ENCODE data around the gene ADCY10. TPM values are rescaled to one million over a fixed set of nuclear protein-coding genes. Genes with fewer than 3 reads are reported as not detected.

The ADCY10 gene
- polyA plus RNA-seq, 4 donors = 0.24 to 0.66 (median 0.46) TPM

GRCh38 chr1:167927046-167927754, 13.3 kb upstream of the ADCY10 start:
- DNase-seq (ENCODE audit: low read depth in 4 of 4, low spot score in 3 of 4) = no peak

GRCh38 chr1:167926486-167926997, 12.6 kb upstream of the ADCY10 start:
- no peak for DNase-seq (ENCODE audit: low read depth in 4 of 4, low spot score in 3 of 4)

- no peak for DNase-seq (ENCODE audit: low read depth in 4 of 4, low spot score in 3 of 4)
These were observed 10.8 kb upstream of the ADCY10 start for GRCh38 chr1:167924543-167925231.

GRCh38 chr1:167924102-167924501, 10.2 kb upstream of the ADCY10 start:
- DNase-seq (ENCODE audit: low read depth in 4 of 4, low spot score in 3 of 4) = no peak

- no peak for DNase-seq (ENCODE audit: low read depth in 4 of 4, low spot score in 3 of 4)
These were observed 9.6 kb upstream of the ADCY10 start for GRCh38 chr1:167923324-167924056.

- no peak for DNase-seq (ENCODE audit: low read depth in 4 of 4, low spot score in 3 of 4)
These were observed 8.7 kb upstream of the ADCY10 start for GRCh38 chr1:167922611-167923074.

GRCh38 chr1:167922023-167922422, 8.1 kb upstream of the ADCY10 start:
- no peak for DNase-seq (ENCODE audit: low read depth in 4 of 4, low spot score in 3 of 4)

- DNase-seq (ENCODE audit: low read depth in 4 of 4, low spot score in 3 of 4) = no peak
These were observed 3.0 kb upstream of the ADCY10 start for GRCh38 chr1:167916766-167917511.

- DNase-seq (ENCODE audit: low read depth in 4 of 4, low spot score in 3 of 4) = no peak
These were observed 1.6 kb upstream of the ADCY10 start for GRCh38 chr1:167915569-167915968.

GRCh38 chr1:167912294-167912693, 1.6 kb downstream of the ADCY10 start:
- no peak for DNase-seq (ENCODE audit: low read depth in 4 of 4, low spot score in 3 of 4)

- DNase-seq (ENCODE audit: low read depth in 4 of 4, low spot score in 3 of 4) = no peak
These were observed 2.5 kb downstream of the ADCY10 start for GRCh38 chr1:167911413-167911812.

GRCh38 chr1:167910530-167910929, 3.4 kb downstream of the ADCY10 start:
- DNase-seq (ENCODE audit: low read depth in 4 of 4, low spot score in 3 of 4) = no peak

- DNase-seq (ENCODE audit: low read depth in 4 of 4, low spot score in 3 of 4) = no peak
These were observed 4.2 kb downstream of the ADCY10 start for GRCh38 chr1:167909691-167910180.

GRCh38 chr1:167905671-167906070, 8.3 kb downstream of the ADCY10 start:
- DNase-seq (ENCODE audit: low read depth in 4 of 4, low spot score in 3 of 4) = no peak

GRCh38 chr1:167905182-167905581, 8.8 kb downstream of the ADCY10 start:
- DNase-seq (ENCODE audit: low read depth in 4 of 4, low spot score in 3 of 4) = no peak

GRCh38 chr1:167904652-167905130, 9.2 kb downstream of the ADCY10 start:
- no peak for DNase-seq (ENCODE audit: low read depth in 4 of 4, low spot score in 3 of 4)

GRCh38 chr1:167900907-167901306, 13.0 kb downstream of the ADCY10 start:
- no peak for DNase-seq (ENCODE audit: low read depth in 4 of 4, low spot score in 3 of 4)

- no peak for DNase-seq (ENCODE audit: low read depth in 4 of 4, low spot score in 3 of 4)
These were observed 14.7 kb downstream of the ADCY10 start for GRCh38 chr1:167899253-167899681.

GRCh38 chr1:167898578-167899222, 15.2 kb downstream of the ADCY10 start:
- no peak for DNase-seq (ENCODE audit: low read depth in 4 of 4, low spot score in 3 of 4)

- DNase-seq (ENCODE audit: low read depth in 4 of 4, low spot score in 3 of 4) = no peak
These were observed 20.1 kb downstream of the ADCY10 start for GRCh38 chr1:167893798-167894197.
